ENCODE data around the gene ZDHHC11B. TPM values are rescaled to one million over a fixed set of nuclear protein-coding genes. Genes with fewer than 3 reads are reported as not detected.
"Not testable (repeated sequence)": the region's sequence is repeated elsewhere in the genome, so short reads cannot be mapped to it uniquely, and the experiment has no call there.

Gene ZDHHC11B
- total RNA-seq, 2 donors from 2014 or later: 0.55 to 3.0 TPM

DNA sequence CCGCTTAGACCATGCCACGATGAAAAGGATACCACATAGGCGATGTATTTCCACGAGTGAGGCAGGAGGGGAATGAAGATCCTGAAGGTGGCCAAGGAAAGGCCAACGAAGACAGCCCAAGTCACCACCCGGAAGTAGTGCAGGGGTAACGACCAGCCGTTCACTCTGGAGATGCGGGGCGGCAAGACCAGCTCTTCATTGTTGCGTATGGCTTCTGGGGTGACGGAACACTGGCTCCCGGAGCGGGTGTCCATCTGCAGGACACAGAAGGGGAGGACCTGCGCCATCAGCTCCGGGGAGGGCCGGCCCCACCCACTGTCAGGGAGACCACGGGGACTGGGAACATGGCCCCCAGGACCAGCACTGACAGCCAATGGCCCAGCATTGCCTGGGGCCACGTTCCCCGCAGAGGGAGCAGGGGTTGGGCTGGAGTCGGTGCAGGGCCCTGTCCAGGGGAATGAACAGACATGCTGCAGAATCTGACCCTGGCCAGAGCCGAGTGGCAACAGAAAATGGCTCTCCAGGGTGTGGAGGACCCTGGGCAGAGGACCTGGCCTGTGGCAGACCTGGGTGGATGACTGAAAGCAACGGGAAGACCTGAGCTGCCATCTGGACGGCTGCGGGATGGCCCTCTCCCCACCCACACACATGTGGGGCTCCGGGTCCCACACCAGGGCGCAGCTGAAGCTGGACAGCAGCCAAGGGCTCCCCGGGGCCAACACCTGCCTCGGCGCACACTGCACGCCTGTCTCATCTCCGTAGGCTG lies 17.7 kb downstream of the ZDHHC11B start:
- Histone ChIP-seq H3K27ac (no peak overlapping the region), H3K4me3 (no peak overlapping the region), H3K27me3 (replicated peaks; ENCODE audit: insufficient read depth) (no peaks in the 10 kb centered on the region), H3K4me1 (replicated peaks) (no peaks in the 10 kb centered on the region), H3K9me3 (no peaks in the 10 kb centered on the region), H3K36me3 (no peaks in the 10 kb centered on the region)
- 83% methylated on average over 32 of the region's 32 CpGs for WGBS
- TF ChIP-seq, protein P1, sequence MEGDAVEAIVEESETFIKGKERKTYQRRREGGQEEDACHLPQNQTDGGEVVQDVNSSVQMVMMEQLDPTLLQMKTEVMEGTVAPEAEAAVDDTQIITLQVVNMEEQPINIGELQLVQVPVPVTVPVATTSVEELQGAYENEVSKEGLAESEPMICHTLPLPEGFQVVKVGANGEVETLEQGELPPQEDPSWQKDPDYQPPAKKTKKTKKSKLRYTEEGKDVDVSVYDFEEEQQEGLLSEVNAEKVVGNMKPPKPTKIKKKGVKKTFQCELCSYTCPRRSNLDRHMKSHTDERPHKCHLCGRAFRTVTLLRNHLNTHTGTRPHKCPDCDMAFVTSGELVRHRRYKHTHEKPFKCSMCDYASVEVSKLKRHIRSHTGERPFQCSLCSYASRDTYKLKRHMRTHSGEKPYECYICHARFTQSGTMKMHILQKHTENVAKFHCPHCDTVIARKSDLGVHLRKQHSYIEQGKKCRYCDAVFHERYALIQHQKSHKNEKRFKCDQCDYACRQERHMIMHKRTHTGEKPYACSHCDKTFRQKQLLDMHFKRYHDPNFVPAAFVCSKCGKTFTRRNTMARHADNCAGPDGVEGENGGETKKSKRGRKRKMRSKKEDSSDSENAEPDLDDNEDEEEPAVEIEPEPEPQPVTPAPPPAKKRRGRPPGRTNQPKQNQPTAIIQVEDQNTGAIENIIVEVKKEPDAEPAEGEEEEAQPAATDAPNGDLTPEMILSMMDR (IDR thresholded peaks at IDR 0.05): no peak
- TF ChIP-seq POLR2A (IDR thresholded peaks at IDR 0.05) (no peak), POLR2AphosphoS5 (IDR thresholded peaks at IDR 0.05) (no peak)
- no peak for DNase-seq (ENCODE audit: low spot score)
- intact Hi-C loops (cut with DNase I): no loop called here

DNA sequence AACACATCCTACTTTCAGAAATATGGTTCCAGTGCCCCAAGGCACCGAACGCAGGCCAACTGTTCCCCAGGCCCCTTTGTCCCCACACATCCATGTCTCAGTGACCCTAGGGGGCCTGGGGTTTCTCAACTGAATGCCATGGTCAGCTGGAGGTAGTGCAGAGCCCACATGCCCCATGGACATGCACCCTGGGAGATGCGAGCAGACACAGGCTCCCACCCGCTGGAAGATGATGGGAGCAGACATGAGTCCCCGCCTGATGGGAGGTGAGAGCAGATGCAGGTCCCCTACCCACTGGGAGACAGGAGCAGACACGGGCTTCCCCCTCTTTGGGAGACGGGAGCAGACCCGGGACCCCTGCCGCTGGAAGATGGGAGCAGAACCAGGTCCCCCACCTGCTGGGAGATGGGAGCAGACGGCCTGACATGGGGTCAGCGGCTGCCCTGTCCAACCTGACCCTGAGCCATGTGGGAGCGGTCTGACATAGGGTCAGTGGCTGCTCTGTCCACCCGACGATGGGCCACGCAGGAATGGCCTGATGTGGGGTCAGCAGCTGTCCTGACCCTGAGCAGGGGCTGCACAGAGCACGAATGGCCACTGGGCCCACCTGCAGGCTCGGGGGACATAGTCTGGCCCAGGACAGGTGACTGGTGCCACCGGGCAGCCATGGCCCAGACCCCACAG lies 18.4 kb downstream of the ZDHHC11B start:
- Histone ChIP-seq H3K4me1 (replicated peaks) (no peaks in the 10 kb centered on the region), H3K27ac (no peak overlapping the region), H3K36me3 (no peaks in the 10 kb centered on the region), H3K9me3 (no peaks in the 10 kb centered on the region), H3K27me3 (replicated peaks; ENCODE audit: insufficient read depth) (no peaks in the 10 kb centered on the region), H3K4me3 (no peak overlapping the region)
- intact Hi-C loops (cut with DNase I): no loop called here
- 94% methylated on average over 16 of the region's 18 CpGs for WGBS
- DNase-seq (ENCODE audit: low spot score): no peak
- TF ChIP-seq POLR2A (IDR thresholded peaks at IDR 0.05) (no peak), POLR2AphosphoS5 (IDR thresholded peaks at IDR 0.05) (no peak)
- TF ChIP-seq, protein P1 (IDR thresholded peaks at IDR 0.05): no peak

- Histone ChIP-seq H3K9me3 (no peaks in the 10 kb centered on the region), H3K27me3 (replicated peaks; ENCODE audit: insufficient read depth) (no peaks in the 10 kb centered on the region), H3K27ac (no peak overlapping the region), H3K4me3 (no peak overlapping the region), H3K36me3 (no peaks in the 10 kb centered on the region), H3K4me1 (replicated peaks) (no peaks in the 10 kb centered on the region)
- no peak for DNase-seq (ENCODE audit: low spot score)
- intact Hi-C loops (cut with DNase I): no loop called here
- 94% methylated on average over 30 of the region's 31 CpGs for WGBS
- TF ChIP-seq POLR2AphosphoS5 (IDR thresholded peaks at IDR 0.05) (no peak), POLR2A (IDR thresholded peaks at IDR 0.05) (no peak)
- TF ChIP-seq, protein P1 (IDR thresholded peaks at IDR 0.05): no peak
These were observed 20.3 kb downstream of the ZDHHC11B start for GRCh38 chr5:763998-764781.

GRCh38 chr5:763397-763796 lies 21.1 kb downstream of the ZDHHC11B start:
- Histone ChIP-seq H3K4me3 (no peak overlapping the region), H3K36me3 (no peaks in the 10 kb centered on the region), H3K9me3 (no peaks in the 10 kb centered on the region), H3K27me3 (replicated peaks; ENCODE audit: insufficient read depth) (no peaks in the 10 kb centered on the region), H3K27ac (no peak overlapping the region), H3K4me1 (replicated peaks) (no peaks in the 10 kb centered on the region)
- intact Hi-C loops (cut with DNase I): no loop called here
- WGBS: 91% methylated on average over 5 of the region's 5 CpGs
- TF ChIP-seq, protein P1 (IDR thresholded peaks at IDR 0.05): no peak
- TF ChIP-seq POLR2A (IDR thresholded peaks at IDR 0.05) (no peak), POLR2AphosphoS5 (IDR thresholded peaks at IDR 0.05) (no peak)
- DNase-seq (ENCODE audit: low spot score): no peak

DNA sequence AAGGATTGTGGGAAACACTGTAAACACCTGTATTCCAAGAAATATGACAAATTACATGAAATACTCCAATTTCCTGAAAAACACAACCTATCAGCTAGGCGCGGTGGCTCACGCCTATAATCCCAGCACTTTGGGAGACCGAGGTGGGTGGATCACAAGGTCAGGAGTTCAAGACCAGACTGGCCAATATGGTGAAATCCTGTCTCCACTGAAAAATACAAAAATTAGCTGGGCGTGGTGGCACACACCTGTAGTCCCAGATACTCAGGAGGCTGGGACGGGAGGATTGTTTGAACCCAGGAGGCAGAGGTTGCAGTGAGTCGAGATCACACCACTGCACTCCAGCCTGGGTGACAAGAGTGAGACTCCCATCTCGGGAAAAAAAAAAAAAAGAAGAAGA lies 21.5 kb downstream of the ZDHHC11B start:
- H3K27me3 ChIP-seq (replicated peaks; ENCODE audit: insufficient read depth); intact Hi-C loops (cut with DNase I); H3K9me3 ChIP-seq; H3K4me3 ChIP-seq; H3K36me3 ChIP-seq; DNase-seq (ENCODE audit: low spot score); H3K4me1 ChIP-seq (replicated peaks); H3K27ac ChIP-seq: not testable (repeated sequence)
- 92% methylated on average over 8 of the region's 8 CpGs for WGBS

Data from prostate gland (tissue), 2 donors.